Liver (tissue), 3 donors: ENCODE measurements around the gene PARL.

Source experiments
- EGR1 ChIP-seq, 2 donors: IDR thresholded peaks; 2 replicates each; pipeline ENCODE4 v1.6.1; 2016 to 2018; ENCODE audit warnings: antibody characterized with exemption in 2 of 2, low read depth in 2 of 2
- FOXA2 ChIP-seq: IDR thresholded peaks from 2 replicates; pipeline ENCODE4 v1.6.1; 2016; ENCODE audit warnings: antibody characterized with exemption
- GABPA ChIP-seq, 2 donors: IDR thresholded peaks in 1 of 2; conservative IDR thresholded peaks in 1 of 2; 2 replicates each; pipeline ENCODE4 v1.6.1; 2016; ENCODE audit warnings: antibody characterized with exemption in 2 of 2, mild to moderate bottlenecking in 1 of 2, moderate library complexity in 1 of 2
- RAD21 ChIP-seq, 2 donors: IDR thresholded peaks; 2 replicates each; pipeline ENCODE4 v1.6.1; 2016; ENCODE audit warnings: antibody characterized with exemption in 2 of 2, mild to moderate bottlenecking in 2 of 2
- SP1 ChIP-seq: IDR thresholded peaks from 2 replicates; pipeline ENCODE4 v1.6.1; 2018; ENCODE audit warnings: antibody characterized with exemption, mild to moderate bottlenecking
- TAF1 ChIP-seq: conservative IDR thresholded peaks from 2 replicates; pipeline ENCODE4 v1.6.1; 2016; ENCODE audit warnings: antibody characterized with exemption, mild to moderate bottlenecking
- YY1 ChIP-seq: IDR thresholded peaks from 2 replicates; pipeline ENCODE4 v1.6.1; 2016; ENCODE audit warnings: antibody characterized with exemption, mild to moderate bottlenecking
- TF ChIP-seq, protein P1 (sequence below): fragments of 150-350 bp; IDR thresholded peaks from 2 replicates; pipeline ENCODE4 v1.5.1; 2017; ENCODE audit warnings: improper control_type of control experiment, low read depth, low read length; ENCODE audit not compliant: missing input control
- TF ChIP-seq, protein P2 (sequence below): IDR thresholded peaks from 2 replicates; pipeline ENCODE4 v1.6.1; 2016; ENCODE audit warnings: antibody characterized with exemption
- TF ChIP-seq, protein P3 (sequence below): IDR thresholded peaks from 2 replicates; pipeline ENCODE4 v1.6.1; 2016; ENCODE audit warnings: antibody characterized with exemption, mild to moderate bottlenecking
- TF ChIP-seq, protein P4 (sequence below): IDR thresholded peaks from 2 replicates; pipeline ENCODE4 v1.6.1; 2016; ENCODE audit warnings: antibody characterized with exemption
- TF ChIP-seq, protein P5 (sequence below): IDR thresholded peaks from 2 replicates; pipeline ENCODE4 v1.6.1; 2016; ENCODE audit warnings: antibody characterized with exemption
- donor health status: healthy.
- donor health status: healthy.

DNA sequence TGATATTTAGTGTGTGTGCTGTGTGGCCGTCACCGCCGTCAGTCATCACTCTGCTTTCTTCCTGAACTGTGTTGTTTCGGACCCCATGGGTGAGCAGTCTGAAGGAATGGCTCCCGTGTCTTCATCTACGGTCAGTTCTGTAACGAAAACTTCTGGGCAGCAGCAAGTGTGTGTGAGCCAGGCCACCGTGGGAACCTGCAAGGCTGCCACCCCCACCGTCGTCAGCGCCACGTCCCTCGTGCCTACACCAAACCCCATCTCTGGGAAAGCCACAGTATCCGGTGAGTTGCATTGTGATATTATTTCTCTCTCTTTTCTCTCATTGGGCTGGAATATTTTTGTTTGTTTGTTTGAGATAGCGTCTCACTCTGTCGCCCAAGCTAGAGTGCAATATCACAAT lies 94.0 kb downstream of the PARL start:
- TF ChIP-seq, protein P1, sequence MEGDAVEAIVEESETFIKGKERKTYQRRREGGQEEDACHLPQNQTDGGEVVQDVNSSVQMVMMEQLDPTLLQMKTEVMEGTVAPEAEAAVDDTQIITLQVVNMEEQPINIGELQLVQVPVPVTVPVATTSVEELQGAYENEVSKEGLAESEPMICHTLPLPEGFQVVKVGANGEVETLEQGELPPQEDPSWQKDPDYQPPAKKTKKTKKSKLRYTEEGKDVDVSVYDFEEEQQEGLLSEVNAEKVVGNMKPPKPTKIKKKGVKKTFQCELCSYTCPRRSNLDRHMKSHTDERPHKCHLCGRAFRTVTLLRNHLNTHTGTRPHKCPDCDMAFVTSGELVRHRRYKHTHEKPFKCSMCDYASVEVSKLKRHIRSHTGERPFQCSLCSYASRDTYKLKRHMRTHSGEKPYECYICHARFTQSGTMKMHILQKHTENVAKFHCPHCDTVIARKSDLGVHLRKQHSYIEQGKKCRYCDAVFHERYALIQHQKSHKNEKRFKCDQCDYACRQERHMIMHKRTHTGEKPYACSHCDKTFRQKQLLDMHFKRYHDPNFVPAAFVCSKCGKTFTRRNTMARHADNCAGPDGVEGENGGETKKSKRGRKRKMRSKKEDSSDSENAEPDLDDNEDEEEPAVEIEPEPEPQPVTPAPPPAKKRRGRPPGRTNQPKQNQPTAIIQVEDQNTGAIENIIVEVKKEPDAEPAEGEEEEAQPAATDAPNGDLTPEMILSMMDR = no peak
- TF ChIP-seq, protein P2, sequence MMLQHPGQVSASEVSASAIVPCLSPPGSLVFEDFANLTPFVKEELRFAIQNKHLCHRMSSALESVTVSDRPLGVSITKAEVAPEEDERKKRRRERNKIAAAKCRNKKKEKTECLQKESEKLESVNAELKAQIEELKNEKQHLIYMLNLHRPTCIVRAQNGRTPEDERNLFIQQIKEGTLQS = no peak
- TF ChIP-seq SP1 (no peak), FOXA2 (no peak), YY1 (no peak), TAF1 (no peak), GABPA (IDR thresholded peaks at IDR 0.05 in 1 of 2, conservative IDR thresholded peaks at IDR 0.05 in 1 of 2) (no peak), RAD21 (IDR thresholded peaks at IDR 0.05) (no peak), EGR1 (IDR thresholded peaks at IDR 0.05; ENCODE audit: low read depth in 2 of 2) (no peak)
- TF ChIP-seq, protein P3, sequence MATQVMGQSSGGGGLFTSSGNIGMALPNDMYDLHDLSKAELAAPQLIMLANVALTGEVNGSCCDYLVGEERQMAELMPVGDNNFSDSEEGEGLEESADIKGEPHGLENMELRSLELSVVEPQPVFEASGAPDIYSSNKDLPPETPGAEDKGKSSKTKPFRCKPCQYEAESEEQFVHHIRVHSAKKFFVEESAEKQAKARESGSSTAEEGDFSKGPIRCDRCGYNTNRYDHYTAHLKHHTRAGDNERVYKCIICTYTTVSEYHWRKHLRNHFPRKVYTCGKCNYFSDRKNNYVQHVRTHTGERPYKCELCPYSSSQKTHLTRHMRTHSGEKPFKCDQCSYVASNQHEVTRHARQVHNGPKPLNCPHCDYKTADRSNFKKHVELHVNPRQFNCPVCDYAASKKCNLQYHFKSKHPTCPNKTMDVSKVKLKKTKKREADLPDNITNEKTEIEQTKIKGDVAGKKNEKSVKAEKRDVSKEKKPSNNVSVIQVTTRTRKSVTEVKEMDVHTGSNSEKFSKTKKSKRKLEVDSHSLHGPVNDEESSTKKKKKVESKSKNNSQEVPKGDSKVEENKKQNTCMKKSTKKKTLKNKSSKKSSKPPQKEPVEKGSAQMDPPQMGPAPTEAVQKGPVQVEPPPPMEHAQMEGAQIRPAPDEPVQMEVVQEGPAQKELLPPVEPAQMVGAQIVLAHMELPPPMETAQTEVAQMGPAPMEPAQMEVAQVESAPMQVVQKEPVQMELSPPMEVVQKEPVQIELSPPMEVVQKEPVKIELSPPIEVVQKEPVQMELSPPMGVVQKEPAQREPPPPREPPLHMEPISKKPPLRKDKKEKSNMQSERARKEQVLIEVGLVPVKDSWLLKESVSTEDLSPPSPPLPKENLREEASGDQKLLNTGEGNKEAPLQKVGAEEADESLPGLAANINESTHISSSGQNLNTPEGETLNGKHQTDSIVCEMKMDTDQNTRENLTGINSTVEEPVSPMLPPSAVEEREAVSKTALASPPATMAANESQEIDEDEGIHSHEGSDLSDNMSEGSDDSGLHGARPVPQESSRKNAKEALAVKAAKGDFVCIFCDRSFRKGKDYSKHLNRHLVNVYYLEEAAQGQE = no peak
- TF ChIP-seq, protein P4, sequence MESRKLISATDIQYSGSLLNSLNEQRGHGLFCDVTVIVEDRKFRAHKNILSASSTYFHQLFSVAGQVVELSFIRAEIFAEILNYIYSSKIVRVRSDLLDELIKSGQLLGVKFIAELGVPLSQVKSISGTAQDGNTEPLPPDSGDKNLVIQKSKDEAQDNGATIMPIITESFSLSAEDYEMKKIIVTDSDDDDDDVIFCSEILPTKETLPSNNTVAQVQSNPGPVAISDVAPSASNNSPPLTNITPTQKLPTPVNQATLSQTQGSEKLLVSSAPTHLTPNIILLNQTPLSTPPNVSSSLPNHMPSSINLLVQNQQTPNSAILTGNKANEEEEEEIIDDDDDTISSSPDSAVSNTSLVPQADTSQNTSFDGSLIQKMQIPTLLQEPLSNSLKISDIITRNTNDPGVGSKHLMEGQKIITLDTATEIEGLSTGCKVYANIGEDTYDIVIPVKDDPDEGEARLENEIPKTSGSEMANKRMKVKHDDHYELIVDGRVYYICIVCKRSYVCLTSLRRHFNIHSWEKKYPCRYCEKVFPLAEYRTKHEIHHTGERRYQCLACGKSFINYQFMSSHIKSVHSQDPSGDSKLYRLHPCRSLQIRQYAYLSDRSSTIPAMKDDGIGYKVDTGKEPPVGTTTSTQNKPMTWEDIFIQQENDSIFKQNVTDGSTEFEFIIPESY = no peak
- TF ChIP-seq, protein P5, sequence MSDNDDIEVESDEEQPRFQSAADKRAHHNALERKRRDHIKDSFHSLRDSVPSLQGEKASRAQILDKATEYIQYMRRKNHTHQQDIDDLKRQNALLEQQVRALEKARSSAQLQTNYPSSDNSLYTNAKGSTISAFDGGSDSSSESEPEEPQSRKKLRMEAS = no peak
